Breast epithelium (tissue), 3 donors: ENCODE data around the gene DNAI2.

ENCODE experiments used
- CTCF ChIP-seq, 3 donors: fragments of 450-650 bp; IDR thresholded peaks; one replicate each; pipeline ENCODE4 v1.5.1; 2016 to 2017; ENCODE audit warnings: antibody characterized with exemption in 3 of 3, mild to moderate bottlenecking in 3 of 3, moderate library complexity in 3 of 3
- POLR2A ChIP-seq: fragments of 450-650 bp; IDR thresholded peaks from one replicate; pipeline ENCODE4 v1.6.1; 2016; ENCODE audit warnings: antibody characterized with exemption, mild to moderate bottlenecking, moderate library complexity
- POLR2AphosphoS5 ChIP-seq, 3 donors: sonication (generic); formaldehyde crosslinking; IDR thresholded peaks; one replicate each; pipeline ENCODE4 v1.6.1; 2017; ENCODE audit warnings: antibody characterized with exemption in 3 of 3

GRCh38 chr17:74283371-74283673 is 9.3 kb downstream of the DNAI2 start:
- TF ChIP-seq CTCF (IDR thresholded peaks at IDR 0.05) (no peak), POLR2A (no peak), POLR2AphosphoS5 (IDR thresholded peaks at IDR 0.05) (no peak)
